ENCODE measurements around the gene TNFSF12.

The TNFSF12 gene

GRCh38 chr17:7512105-7512504 lies 36.8 kb upstream of the TNFSF12 start:
- Histone ChIP-seq H3K9me3 (no peaks in the 10 kb centered on the region), H3K9ac (no peak overlapping the region), H3K36me3 (peaks cover 83% of the 10 kb centered on the region), H3K27ac (no peak overlapping the region), H3K4me1 (no peaks in the 10 kb centered on the region), H3K27me3 (no peaks in the 10 kb centered on the region), H3K4me2 (no peak overlapping the region), H4K20me1 (peaks cover 41% of the 10 kb centered on the region), H3K4me3 (no peak overlapping the region)
- no peak for TF ChIP-seq Cebpa-rat (IDR thresholded peaks at IDR 0.05)

- H3K27me3 ChIP-seq, result no peaks in the 10 kb centered on the region
- H3K9ac ChIP-seq, result no peak overlapping the region
- no peak overlapping the region for H3K4me2 ChIP-seq
- no peak overlapping the region for H3K4me3 ChIP-seq
- peaks cover 40% of the 10 kb centered on the region for H4K20me1 ChIP-seq
- H3K36me3 ChIP-seq, result peaks cover 78% of the 10 kb centered on the region
- H3K4me1 ChIP-seq, result no peaks in the 10 kb centered on the region
- H3K9me3 ChIP-seq, result no peaks in the 10 kb centered on the region
- TF ChIP-seq Cebpa-rat (IDR thresholded peaks at IDR 0.05), result no peak
- no peak overlapping the region for H3K27ac ChIP-seq
Measured at GRCh38 chr17:7512824-7513540, 35.9 kb upstream of the TNFSF12 start.

GRCh38 chr17:7513850-7514419 lies 34.9 kb upstream of the TNFSF12 start:
- no peak overlapping the region for H3K4me3 ChIP-seq
- peaks cover 73% of the 10 kb centered on the region for H3K36me3 ChIP-seq
- H3K4me1 ChIP-seq, result no peaks in the 10 kb centered on the region
- H3K27ac ChIP-seq, result no peak overlapping the region
- no peak for TF ChIP-seq Cebpa-rat (IDR thresholded peaks at IDR 0.05)
- no peaks in the 10 kb centered on the region for H3K27me3 ChIP-seq
- no peaks in the 10 kb centered on the region for H3K9me3 ChIP-seq
- H3K4me2 ChIP-seq, result no peak overlapping the region
- peaks cover 40% of the 10 kb centered on the region for H4K20me1 ChIP-seq
- no peak overlapping the region for H3K9ac ChIP-seq

- Histone ChIP-seq H3K9me3 (no peaks in the 10 kb centered on the region), H3K4me1 (no peaks in the 10 kb centered on the region), H3K4me2 (no peak overlapping the region), H3K27ac (no peak overlapping the region), H3K27me3 (no peaks in the 10 kb centered on the region), H3K9ac (no peak overlapping the region), H3K4me3 (no peak overlapping the region), H3K36me3 (peaks cover 52% of the 10 kb centered on the region), H4K20me1 (peaks cover 27% of the 10 kb centered on the region)
- no peak for TF ChIP-seq Cebpa-rat (IDR thresholded peaks at IDR 0.05)
Measured at GRCh38 chr17:7515911-7516610, 32.8 kb upstream of the TNFSF12 start.

GRCh38 chr17:7523033-7523432 lies 25.8 kb upstream of the TNFSF12 start:
- H3K4me3 ChIP-seq, result no peak overlapping the region
- peaks cover 21% of the 10 kb centered on the region for H3K9me3 ChIP-seq
- H3K27ac ChIP-seq, result no peak overlapping the region
- H3K9ac ChIP-seq, result no peak overlapping the region
- no peaks in the 10 kb centered on the region for H3K4me1 ChIP-seq
- no peaks in the 10 kb centered on the region for H4K20me1 ChIP-seq
- H3K36me3 ChIP-seq, result 0 out of 2 replicates have a peak, but pooled peaks cover 4% of the 10 kb centered on the region
- TF ChIP-seq Cebpa-rat (IDR thresholded peaks at IDR 0.05), result no peak
- H3K4me2 ChIP-seq, result no peak overlapping the region
- no peaks in the 10 kb centered on the region for H3K27me3 ChIP-seq

GRCh38 chr17:7528842-7529241 lies 20.0 kb upstream of the TNFSF12 start:
- H3K4me1 ChIP-seq, result no peaks in the 10 kb centered on the region
- H4K20me1 ChIP-seq, result no peaks in the 10 kb centered on the region
- H3K9ac ChIP-seq, result no peak overlapping the region
- H3K4me2 ChIP-seq, result no peak overlapping the region
- H3K27ac ChIP-seq, result no peak overlapping the region
- no peak for TF ChIP-seq Cebpa-rat (IDR thresholded peaks at IDR 0.05)
- no peaks in the 10 kb centered on the region for H3K27me3 ChIP-seq
- peaks cover 25% of the 10 kb centered on the region for H3K9me3 ChIP-seq
- no peak overlapping the region for H3K4me3 ChIP-seq
- no peaks in the 10 kb centered on the region for H3K36me3 ChIP-seq

GRCh38 chr17:7530023-7530900 lies 18.6 kb upstream of the TNFSF12 start:
- peaks cover 25% of the 10 kb centered on the region for H3K9me3 ChIP-seq
- no peaks in the 10 kb centered on the region for H3K4me1 ChIP-seq
- no peak overlapping the region for H3K4me2 ChIP-seq
- no peak overlapping the region for H3K4me3 ChIP-seq
- no peak overlapping the region for H3K27ac ChIP-seq
- H4K20me1 ChIP-seq, result no peaks in the 10 kb centered on the region
- no peak overlapping the region for H3K9ac ChIP-seq
- no peaks in the 10 kb centered on the region for H3K27me3 ChIP-seq
- TF ChIP-seq Cebpa-rat (IDR thresholded peaks at IDR 0.05), result no peak
- H3K36me3 ChIP-seq, result no peaks in the 10 kb centered on the region

GRCh38 chr17:7538050-7538449 lies 10.8 kb upstream of the TNFSF12 start:
- TF ChIP-seq Cebpa-rat (IDR thresholded peaks at IDR 0.05), result no peak
- peaks cover 24% of the 10 kb centered on the region for H3K9me3 ChIP-seq
- 0 out of 2 replicates have a peak, but pooled peaks cover 6% of the 10 kb centered on the region for H3K36me3 ChIP-seq
- H3K4me3 ChIP-seq, result no peak overlapping the region
- H3K9ac ChIP-seq, result no peak overlapping the region
- H3K4me2 ChIP-seq, result no peak overlapping the region
- peaks cover 4% of the 10 kb centered on the region; the same call in 1 of the 2 replicates for H3K4me1 ChIP-seq
- no peaks in the 10 kb centered on the region for H4K20me1 ChIP-seq
- H3K27me3 ChIP-seq, result no peaks in the 10 kb centered on the region
- no peak overlapping the region for H3K27ac ChIP-seq

GRCh38 chr17:7538891-7539545 lies 9.8 kb upstream of the TNFSF12 start:
- Histone ChIP-seq H3K27ac (no peak overlapping the region), H3K36me3 (0 out of 2 replicates have a peak, but pooled peaks cover 6% of the 10 kb centered on the region), H3K4me1 (peaks cover 9% of the 10 kb centered on the region; the same call in 1 of the 2 replicates), H3K9ac (no peak overlapping the region), H3K4me2 (no peak overlapping the region), H3K9me3 (peaks cover 24% of the 10 kb centered on the region), H3K27me3 (no peaks in the 10 kb centered on the region), H3K4me3 (no peak overlapping the region), H4K20me1 (no peaks in the 10 kb centered on the region)
- TF ChIP-seq Cebpa-rat (IDR thresholded peaks at IDR 0.05), result no peak
